WI38 (cell line): ENCODE measurements around the gene CCDC38.

Experiments used
- H3K4me3 ChIP-seq: 2 replicates; pipeline ENCODE4 v1.5.1; 2011; ENCODE audit warnings: low read depth, mild to moderate bottlenecking, control low read depth, low read length
- CTCF ChIP-seq: IDR thresholded peaks from 2 replicates; pipeline ENCODE4 v1.5.1; 2012; ENCODE audit warnings: low read depth, mild to moderate bottlenecking, control low read depth, low read length

The CCDC38 gene

GRCh38 chr12:95882873-95883272 is 59.5 kb downstream of the CCDC38 start:
- no peak for TF ChIP-seq CTCF
- no peak overlapping the region for H3K4me3 ChIP-seq

GRCh38 chr12:95882080-95882479 is 60.3 kb downstream of the CCDC38 start:
- no peak for TF ChIP-seq CTCF
- H3K4me3 ChIP-seq, result no peak overlapping the region; the same call in 1 of the 2 replicates

- TF ChIP-seq CTCF, result no peak
- H3K4me3 ChIP-seq, result no peak overlapping the region; the same call in 1 of the 2 replicates
Observed at GRCh38 chr12:95881331-95881955, 61.0 kb downstream of the CCDC38 start.

- no peak for TF ChIP-seq CTCF
- H3K4me3 ChIP-seq, result no peak overlapping the region
Observed at GRCh38 chr12:95880895-95881294, 61.5 kb downstream of the CCDC38 start.

- no peak for TF ChIP-seq CTCF
- no peak overlapping the region for H3K4me3 ChIP-seq
Observed at GRCh38 chr12:95877622-95878021, 64.8 kb downstream of the CCDC38 start.

GRCh38 chr12:95874452-95874851 is 68.0 kb downstream of the CCDC38 start:
- TF ChIP-seq CTCF, result no peak
- H3K4me3 ChIP-seq, result no peak overlapping the region

GRCh38 chr12:95870897-95871296 is 71.5 kb downstream of the CCDC38 start:
- no peak overlapping the region for H3K4me3 ChIP-seq
- no peak for TF ChIP-seq CTCF
